ENCODE data around the gene EDEM2.
A peak's percentile ranks its signal among the peaks of the same experiment; 100 is the strongest.
"Not testable (repeated sequence)": the region's sequence is repeated elsewhere in the genome, so short reads cannot be mapped to it uniquely, and the experiment has no call there.

Gene EDEM2

DNA sequence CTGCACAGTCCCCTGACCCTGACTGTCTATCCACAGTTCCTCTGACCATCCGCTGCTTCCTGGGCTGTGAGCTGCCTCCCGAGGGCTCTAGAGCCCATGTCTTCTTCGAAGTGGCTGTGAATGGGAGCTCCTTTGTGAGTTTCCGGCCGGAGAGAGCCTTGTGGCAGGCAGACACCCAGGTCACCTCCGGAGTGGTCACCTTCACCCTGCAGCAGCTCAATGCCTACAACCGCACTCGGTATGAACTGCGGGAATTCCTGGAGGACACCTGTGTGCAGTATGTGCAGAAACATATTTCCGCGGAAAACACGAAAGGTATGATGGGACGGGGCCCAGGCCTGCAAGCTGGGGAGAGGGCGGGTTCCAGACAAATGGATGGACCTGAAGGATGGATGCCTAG lies 29.0 kb upstream of the EDEM2 start:
- Mint-ChIP-seq H3K36me3 (ENCODE audit: low read depth) (no peaks in the 10 kb centered on the region), H3K27me3 (no peaks in the 10 kb centered on the region), H3K4me3 (no peak overlapping the region), H3K4me1 (ENCODE audit: low read depth) (peaks cover 19% of the 10 kb centered on the region), H3K27ac (no peak overlapping the region), H3K9me3 (no peaks in the 10 kb centered on the region)

DNA sequence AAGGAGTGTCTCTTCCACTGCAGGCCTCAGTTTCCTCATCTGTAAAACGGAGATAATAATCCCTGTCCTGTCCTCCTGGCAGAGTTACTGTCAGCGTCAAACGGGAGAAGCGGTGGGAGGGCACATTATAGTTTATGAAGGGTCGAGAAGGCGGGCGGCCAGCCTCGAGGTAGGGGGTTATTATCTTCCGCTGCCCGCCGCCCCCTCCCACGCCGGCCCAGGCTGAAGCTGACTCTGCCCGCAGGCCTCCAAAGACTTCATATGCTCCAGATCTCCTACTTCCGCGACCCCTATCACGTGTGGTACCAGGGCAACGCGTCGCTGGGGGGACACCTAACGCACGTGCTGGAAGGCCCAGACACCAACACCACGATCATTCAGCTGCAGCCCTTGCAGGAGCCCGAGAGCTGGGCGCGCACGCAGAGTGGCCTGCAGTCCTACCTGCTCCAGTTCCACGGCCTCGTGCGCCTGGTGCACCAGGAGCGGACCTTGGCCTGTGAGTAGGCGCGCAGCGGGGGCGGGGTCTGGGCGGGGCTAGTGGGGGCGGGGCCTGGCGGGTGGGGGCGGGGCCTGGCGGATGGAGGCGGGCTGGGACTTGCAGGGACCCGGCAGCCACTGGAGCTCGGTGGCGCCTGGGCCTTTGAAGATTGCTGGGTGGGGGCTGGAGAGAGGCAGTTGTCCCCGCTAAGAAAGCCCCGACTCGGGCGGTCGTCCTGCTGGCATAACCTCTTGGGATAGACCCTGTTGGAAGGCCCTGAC lies 27.5 kb upstream of the EDEM2 start:
- Mint-ChIP-seq H3K4me1 (ENCODE audit: low read depth) (peaks cover 21% of the 10 kb centered on the region), H3K27me3 (no peaks in the 10 kb centered on the region), H3K36me3 (ENCODE audit: low read depth) (no peaks in the 10 kb centered on the region), H3K9me3 (no peaks in the 10 kb centered on the region), H3K4me3 (no peak overlapping the region), H3K27ac (no peak overlapping the region)

- H3K9me3 Mint-ChIP-seq = no peaks in the 10 kb centered on the region
- no peak overlapping the region for H3K27ac Mint-ChIP-seq
- H3K4me3 Mint-ChIP-seq = no peak overlapping the region
- no peaks in the 10 kb centered on the region for H3K27me3 Mint-ChIP-seq
- H3K36me3 Mint-ChIP-seq (ENCODE audit: low read depth) = no peaks in the 10 kb centered on the region
- peaks cover 21% of the 10 kb centered on the region for H3K4me1 Mint-ChIP-seq (ENCODE audit: low read depth)
Observed at GRCh38 chr20:35173576-35174192, 26.5 kb upstream of the EDEM2 start.

GRCh38 chr20:35172434-35172806 lies 25.3 kb upstream of the EDEM2 start:
- Mint-ChIP-seq H3K27ac (peak overlapping the region; percentile 39), H3K4me1 (ENCODE audit: low read depth) (peaks cover 21% of the 10 kb centered on the region), H3K4me3 (peak overlapping the region; percentile 73), H3K36me3 (ENCODE audit: low read depth) (no peaks in the 10 kb centered on the region), H3K9me3 (no peaks in the 10 kb centered on the region), H3K27me3 (no peaks in the 10 kb centered on the region)

- peaks cover 21% of the 10 kb centered on the region for H3K4me1 Mint-ChIP-seq (ENCODE audit: low read depth)
- H3K4me3 Mint-ChIP-seq = peak within 1 kb of the TSS; percentile 73
- H3K27ac Mint-ChIP-seq = peak within 1 kb of the TSS; percentile 39
Observed at GRCh38 chr20:35171753-35172433, 24.8 kb upstream of the EDEM2 start, which contains the start of gene PROCR. PROCR (plus strand) TSS chr20:35172072; CDS start chr20:35172155, 83 bp downstream.

GRCh38 chr20:35171438-35171752 lies 24.3 kb upstream of the EDEM2 start:
- Mint-ChIP-seq H3K9me3 (no peaks in the 10 kb centered on the region), H3K4me1 (ENCODE audit: low read depth) (peaks cover 21% of the 10 kb centered on the region), H3K27ac (peak overlapping the region; percentile 18), H3K27me3 (no peaks in the 10 kb centered on the region), H3K36me3 (ENCODE audit: low read depth) (no peaks in the 10 kb centered on the region), H3K4me3 (peak overlapping the region; percentile 73)

More at GRCh38 chr20:35171753-35172433, 24.8 kb upstream of the EDEM2 start, which contains the start of gene PROCR:
- Mint-ChIP-seq H3K27me3 (no peaks in the 10 kb centered on the region), H3K9me3 (no peaks in the 10 kb centered on the region), H3K36me3 (ENCODE audit: low read depth) (no peaks in the 10 kb centered on the region)

DNA sequence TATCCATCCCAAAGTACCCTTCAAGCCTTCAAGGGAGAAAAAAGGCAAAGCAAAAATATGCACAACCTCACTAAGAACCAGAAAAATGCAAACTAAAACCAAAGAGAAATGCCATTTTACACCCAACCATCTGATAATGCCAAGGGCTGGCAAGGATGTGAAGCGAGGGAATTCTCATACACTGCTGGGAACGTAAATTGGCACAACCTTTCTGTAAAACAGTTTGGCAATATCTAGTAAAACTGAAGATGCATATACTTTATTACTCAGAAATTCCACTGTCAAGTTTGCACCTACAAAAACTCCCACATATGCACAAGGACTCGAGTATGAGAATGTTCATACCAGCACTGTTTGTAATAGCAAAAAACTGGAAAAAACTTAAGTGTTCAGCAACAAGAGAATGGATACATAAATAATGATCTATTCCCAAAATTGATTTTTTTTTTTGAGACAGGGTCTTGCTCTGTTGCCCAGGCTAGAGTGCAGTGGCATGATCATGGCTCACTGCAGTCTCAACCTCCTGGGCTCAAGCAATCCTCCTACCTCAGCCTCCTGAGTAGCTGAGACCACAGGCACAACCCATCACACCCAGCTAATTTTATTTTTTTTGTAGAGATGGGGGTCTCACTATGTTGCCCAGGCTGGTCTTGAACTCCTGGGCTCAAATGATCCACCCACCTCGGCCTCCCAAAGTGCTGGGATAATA lies 21.7 kb upstream of the EDEM2 start:
- peaks cover 20% of the 10 kb centered on the region for H3K4me1 Mint-ChIP-seq (ENCODE audit: low read depth)
- H3K27me3 Mint-ChIP-seq; H3K4me3 Mint-ChIP-seq; H3K9me3 Mint-ChIP-seq; H3K27ac Mint-ChIP-seq; H3K36me3 Mint-ChIP-seq (ENCODE audit: low read depth): not testable (repeated sequence)

- peaks cover 3% of the 10 kb centered on the region for H3K9me3 Mint-ChIP-seq
- H3K27me3 Mint-ChIP-seq = no peaks in the 10 kb centered on the region
- no peak overlapping the region for H3K4me3 Mint-ChIP-seq
- H3K4me1 Mint-ChIP-seq (ENCODE audit: low read depth) = peaks cover 17% of the 10 kb centered on the region
- H3K36me3 Mint-ChIP-seq (ENCODE audit: low read depth) = peaks cover 3% of the 10 kb centered on the region
- no peak overlapping the region for H3K27ac Mint-ChIP-seq
Observed at GRCh38 chr20:35167787-35168186, 20.7 kb upstream of the EDEM2 start.

DNA sequence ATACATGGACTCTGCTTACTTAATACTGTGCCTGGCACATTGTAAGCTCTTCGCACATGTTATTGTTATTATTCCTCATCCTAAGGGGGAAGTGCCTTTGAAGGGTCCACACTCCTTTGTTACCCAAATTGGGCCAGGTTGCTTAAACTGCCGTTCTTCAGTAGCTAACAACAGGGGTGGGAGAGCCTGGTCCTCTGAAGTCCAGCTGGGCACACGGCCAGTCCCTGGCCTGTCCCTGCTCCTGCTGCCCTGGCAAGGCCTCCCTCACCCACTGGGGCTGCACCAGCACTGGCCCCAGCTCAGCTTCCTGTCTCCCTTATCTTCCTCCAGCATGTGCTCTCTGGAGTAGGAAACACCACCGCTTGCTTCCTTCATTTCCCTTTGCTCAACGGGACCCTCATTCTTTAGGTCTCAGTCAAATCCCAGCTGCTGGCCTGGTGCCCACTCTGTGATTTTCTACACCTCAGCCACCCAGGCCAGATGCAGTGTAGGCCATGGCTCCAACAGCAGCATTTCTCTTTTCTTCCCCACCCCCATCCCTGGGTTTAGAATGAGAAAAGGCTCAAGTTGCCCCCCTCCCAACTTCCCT lies 19.2 kb upstream of the EDEM2 start:
- Mint-ChIP-seq H3K4me3 (no peak overlapping the region), H3K9me3 (peaks cover 6% of the 10 kb centered on the region), H3K27me3 (no peaks in the 10 kb centered on the region), H3K4me1 (ENCODE audit: low read depth) (peaks cover 14% of the 10 kb centered on the region), H3K27ac (no peak overlapping the region), H3K36me3 (ENCODE audit: low read depth) (peaks cover 3% of the 10 kb centered on the region)

GRCh38 chr20:35165221-35166185 lies 18.4 kb upstream of the EDEM2 start:
- H3K4me1 Mint-ChIP-seq (ENCODE audit: low read depth) = peaks cover 15% of the 10 kb centered on the region
- H3K27ac Mint-ChIP-seq = no peak overlapping the region
- peaks cover 3% of the 10 kb centered on the region for H3K36me3 Mint-ChIP-seq (ENCODE audit: low read depth)
- H3K9me3 Mint-ChIP-seq = peaks cover 6% of the 10 kb centered on the region
- no peak overlapping the region for H3K4me3 Mint-ChIP-seq
- H3K27me3 Mint-ChIP-seq = no peaks in the 10 kb centered on the region

DNA sequence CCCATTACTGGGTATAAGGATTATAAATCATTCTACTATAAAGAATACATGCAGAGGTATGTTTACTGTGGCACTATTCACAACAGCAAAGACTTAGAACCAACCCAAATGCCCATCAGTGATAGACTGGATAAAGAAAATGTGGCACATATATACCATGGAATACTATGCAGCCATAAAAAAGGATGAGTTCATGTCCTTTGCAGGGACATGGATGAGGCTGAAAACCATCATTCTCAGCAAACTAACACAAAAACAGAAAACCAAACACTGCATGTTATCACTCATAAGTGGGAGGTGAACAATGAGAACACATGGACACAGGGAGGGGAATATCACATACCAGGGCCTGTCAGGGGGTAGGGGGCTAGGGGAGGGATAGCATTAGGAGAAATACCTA lies 17.4 kb upstream of the EDEM2 start:
- not testable (repeated sequence) for H3K36me3 Mint-ChIP-seq (ENCODE audit: low read depth); H3K4me3 Mint-ChIP-seq

GRCh38 chr20:35160341-35160740 lies 13.2 kb upstream of the EDEM2 start:
- not testable (repeated sequence) for H3K4me3 Mint-ChIP-seq; H3K27me3 Mint-ChIP-seq; H3K9me3 Mint-ChIP-seq; H3K27ac Mint-ChIP-seq; H3K36me3 Mint-ChIP-seq (ENCODE audit: low read depth)
- peaks cover 15% of the 10 kb centered on the region for H3K4me1 Mint-ChIP-seq (ENCODE audit: low read depth)

More for the DNA sequence above, 17.4 kb upstream of the EDEM2 start:
- H3K27me3 Mint-ChIP-seq, H3K27ac Mint-ChIP-seq, H3K9me3 Mint-ChIP-seq: not testable (repeated sequence)
- H3K4me1 Mint-ChIP-seq (ENCODE audit: low read depth) = peaks cover 15% of the 10 kb centered on the region

DNA sequence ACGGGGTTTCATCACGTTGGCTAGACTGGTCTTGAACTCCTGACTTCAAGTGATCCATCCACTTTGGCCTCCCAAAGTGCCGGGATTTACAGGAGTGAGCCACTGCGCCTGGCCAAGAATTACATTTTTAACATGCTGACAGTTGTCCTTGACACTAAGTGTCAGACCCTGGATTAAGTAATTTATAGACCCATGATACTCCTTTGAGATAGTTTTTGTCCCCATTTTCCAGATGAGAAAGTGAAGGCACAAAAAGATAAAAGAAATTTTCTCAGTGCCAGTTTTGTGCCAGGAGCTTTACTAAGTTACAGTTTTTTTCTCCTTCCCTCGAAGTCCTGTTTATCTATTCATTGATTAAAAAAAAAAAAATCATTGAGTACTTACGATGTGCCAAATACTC lies 9.8 kb upstream of the EDEM2 start:
- H3K27me3 Mint-ChIP-seq = no peaks in the 10 kb centered on the region
- no peak overlapping the region for H3K27ac Mint-ChIP-seq
- H3K36me3 Mint-ChIP-seq (ENCODE audit: low read depth) = no peaks in the 10 kb centered on the region
- H3K4me3 Mint-ChIP-seq = no peak overlapping the region
- H3K9me3 Mint-ChIP-seq = no peaks in the 10 kb centered on the region
- H3K4me1 Mint-ChIP-seq (ENCODE audit: low read depth) = peaks cover 12% of the 10 kb centered on the region

DNA sequence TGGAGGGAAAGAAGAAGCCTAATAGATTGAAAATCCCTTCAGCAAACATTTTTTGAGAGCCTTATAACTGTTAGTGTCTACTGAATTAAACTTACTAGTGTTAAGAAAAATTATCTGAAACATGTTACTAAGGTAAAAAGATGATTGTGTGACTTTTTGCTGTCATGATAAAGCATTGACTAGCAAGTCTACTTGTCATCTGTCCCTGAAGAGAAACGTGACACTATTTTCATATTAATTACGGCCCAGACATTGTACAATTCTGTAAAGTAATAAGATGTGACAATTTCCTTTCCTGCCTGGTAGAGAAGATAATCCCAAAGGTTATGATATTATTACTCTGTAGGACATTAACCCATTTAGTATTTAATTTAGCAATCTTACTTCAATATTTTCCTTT lies 8.8 kb upstream of the EDEM2 start:
- Mint-ChIP-seq H3K4me3 (no peak overlapping the region), H3K27me3 (no peaks in the 10 kb centered on the region), H3K36me3 (ENCODE audit: low read depth) (no peaks in the 10 kb centered on the region), H3K4me1 (ENCODE audit: low read depth) (peaks cover 4% of the 10 kb centered on the region), H3K9me3 (no peaks in the 10 kb centered on the region), H3K27ac (no peak overlapping the region)
